ENCODE data around the gene TERT. TPM values are rescaled to one million over a fixed set of nuclear protein-coding genes. Genes with fewer than 3 reads are reported as not detected.

The TERT gene
- total RNA-seq, 3 donors from 2014 or later (not counting 1 experiment from before 2014, with no cell fraction given) = not detected

GRCh38 chr5:1300581-1301083, 5.8 kb upstream of the TERT start:
- ATAC-seq (no peak), DNase-seq (peak in 1 of 2 donors; percentile 7)
- Histone ChIP-seq H3K9me3 (ENCODE audit: control insufficient read depth, insufficient read depth, low read length) (no peaks in the 10 kb centered on the region), H3K4me3 (ENCODE audit: low read length) (no peak overlapping the region), H3K36me3 (ENCODE audit: control insufficient read depth, insufficient read depth, low read length) (no peaks in the 10 kb centered on the region), H3K27ac (ENCODE audit: low read length) (no peak overlapping the region), H3K27me3 (ENCODE audit: control insufficient read depth, insufficient read depth, low read length) (no peaks in the 10 kb centered on the region), H3K4me1 (ENCODE audit: control insufficient read depth, insufficient read depth, low read length) (no peaks in the 10 kb centered on the region)
- no peaks in the 10 kb centered on the region for H3K4me1 Mint-ChIP-seq
- 94% methylated on average over 20 of the region's 20 CpGs for WGBS (ENCODE audit: insufficient coverage)
- H3K9me3 Mint-ChIP-seq = no peaks in the 10 kb centered on the region
- no peak for TF ChIP-seq CTCF (IDR thresholded peaks at IDR 0.05)
- no peak overlapping the region for H3K27ac Mint-ChIP-seq
- H3K27me3 Mint-ChIP-seq (ENCODE audit: low read depth in 2 of 2) = peaks cover 27 to 53% of the 10 kb centered on the region in 2 donors
- H3K4me3 Mint-ChIP-seq = no peak overlapping the region
- intact Hi-C loops (cut with micrococcal nuclease) = no loop called here
- H3K36me3 Mint-ChIP-seq = no peaks in the 10 kb centered on the region

- H3K4me1 Mint-ChIP-seq = no peaks in the 10 kb centered on the region
- H3K27me3 Mint-ChIP-seq (ENCODE audit: low read depth in 2 of 2) = peaks cover 22 to 47% of the 10 kb centered on the region in 2 donors
- H3K4me3 Mint-ChIP-seq = no peak overlapping the region
- WGBS (ENCODE audit: insufficient coverage) = 87% methylated on average over 15 of the region's 17 CpGs
- H3K27ac Mint-ChIP-seq = no peak overlapping the region
- no peaks in the 10 kb centered on the region for H3K9me3 Mint-ChIP-seq
- DNase-seq (no peak), ATAC-seq (no peak)
- no peaks in the 10 kb centered on the region for H3K36me3 ChIP-seq (ENCODE audit: control insufficient read depth, insufficient read depth, low read length)
- no peaks in the 10 kb centered on the region for H3K27me3 ChIP-seq (ENCODE audit: control insufficient read depth, insufficient read depth, low read length)
- H3K27ac ChIP-seq (ENCODE audit: low read length) = no peak overlapping the region
- no peaks in the 10 kb centered on the region for H3K36me3 Mint-ChIP-seq
- no peak for TF ChIP-seq CTCF (IDR thresholded peaks at IDR 0.05)
- no peaks in the 10 kb centered on the region for H3K9me3 ChIP-seq (ENCODE audit: control insufficient read depth, insufficient read depth, low read length)
- intact Hi-C loops (cut with micrococcal nuclease) = no loop called here
- no peaks in the 10 kb centered on the region for H3K4me1 ChIP-seq (ENCODE audit: control insufficient read depth, insufficient read depth, low read length)
- no peak overlapping the region for H3K4me3 ChIP-seq (ENCODE audit: low read length)
Observed at GRCh38 chr5:1299961-1300360, 5.1 kb upstream of the TERT start.

GRCh38 chr5:1299511-1299850, 4.6 kb upstream of the TERT start:
- H3K4me3 ChIP-seq (ENCODE audit: low read length) = no peak overlapping the region
- H3K4me3 Mint-ChIP-seq = no peak overlapping the region
- H3K36me3 ChIP-seq (ENCODE audit: control insufficient read depth, insufficient read depth, low read length) = no peaks in the 10 kb centered on the region
- H3K27me3 Mint-ChIP-seq (ENCODE audit: low read depth in 2 of 2) = peaks cover 18 to 42% of the 10 kb centered on the region in 2 donors
- H3K27ac Mint-ChIP-seq = no peak overlapping the region
- intact Hi-C loops (cut with micrococcal nuclease) = no loop called here
- ATAC-seq = no peak
- 91% methylated on average over 9 of the region's 9 CpGs for WGBS (ENCODE audit: insufficient coverage)
- DNase-seq = peak; percentile 13 to 27
- peaks cover under 1% of the 10 kb centered on the region for H3K4me1 ChIP-seq (ENCODE audit: control insufficient read depth, insufficient read depth, low read length)
- no peaks in the 10 kb centered on the region for H3K36me3 Mint-ChIP-seq
- H3K27me3 ChIP-seq (ENCODE audit: control insufficient read depth, insufficient read depth, low read length) = no peaks in the 10 kb centered on the region
- no peak for TF ChIP-seq CTCF (IDR thresholded peaks at IDR 0.05)
- H3K9me3 Mint-ChIP-seq = no peaks in the 10 kb centered on the region
- no peak overlapping the region for H3K27ac ChIP-seq (ENCODE audit: low read length)
- no peaks in the 10 kb centered on the region for H3K9me3 ChIP-seq (ENCODE audit: control insufficient read depth, insufficient read depth, low read length)
- no peaks in the 10 kb centered on the region for H3K4me1 Mint-ChIP-seq
